DMS53 treated with DMSO at 0.1 percent for 48 hours (cell line): ENCODE results near the gene DNAJC4.
A peak's percentile ranks its signal among the peaks of the same experiment; 100 is the strongest.

Experiments
- DNase-seq: peaks from one replicate; lab custom pipeline; 2025; ENCODE audit not compliant: unreplicated experiment; lab: John Stamatoyannopoulos, UW

The DNAJC4 gene, protein sequence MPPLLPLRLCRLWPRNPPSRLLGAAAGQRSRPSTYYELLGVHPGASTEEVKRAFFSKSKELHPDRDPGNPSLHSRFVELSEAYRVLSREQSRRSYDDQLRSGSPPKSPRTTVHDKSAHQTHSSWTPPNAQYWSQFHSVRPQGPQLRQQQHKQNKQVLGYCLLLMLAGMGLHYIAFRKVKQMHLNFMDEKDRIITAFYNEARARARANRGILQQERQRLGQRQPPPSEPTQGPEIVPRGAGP

DNA sequence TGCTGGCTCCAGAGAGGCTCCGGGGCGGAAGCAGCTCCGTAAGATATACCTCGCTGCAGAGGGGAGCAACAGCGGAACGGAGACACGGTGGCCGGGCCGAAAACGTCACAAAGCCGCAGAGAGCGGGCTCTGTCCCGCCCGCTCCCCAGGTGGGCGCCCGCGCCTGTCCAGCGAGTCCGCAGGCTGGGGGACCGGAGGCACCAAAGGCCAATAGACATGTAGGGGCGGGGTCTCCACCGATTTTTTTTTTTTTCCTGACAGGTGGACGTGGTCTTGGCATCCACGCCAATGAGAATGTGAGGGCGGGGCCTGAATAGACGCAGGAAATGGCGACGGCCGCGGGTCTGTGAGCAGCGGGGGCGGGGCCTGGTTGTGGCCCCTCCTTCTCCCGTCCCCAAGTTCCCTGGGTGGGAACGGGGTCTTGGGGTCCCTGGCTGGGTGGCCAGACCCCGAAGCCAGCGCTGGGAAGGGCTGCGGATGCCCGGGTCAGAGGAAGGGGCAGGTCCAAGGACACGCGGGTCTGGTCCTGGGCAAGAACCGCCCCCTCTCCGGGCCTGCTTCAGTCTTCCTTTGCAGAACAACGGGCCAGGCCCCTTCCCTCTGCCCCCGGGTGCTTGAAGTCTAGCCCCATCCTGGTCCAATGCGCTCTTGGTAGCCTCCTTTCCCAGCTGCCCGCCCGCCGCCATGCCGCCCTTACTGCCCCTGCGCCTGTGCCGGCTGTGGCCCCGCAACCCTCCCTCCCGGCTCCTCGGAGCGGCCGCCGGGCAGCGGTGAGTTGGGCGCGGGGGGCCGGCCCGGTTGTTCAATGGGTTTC is at the start of gene DNAJC4:
Gene DNAJC4, plus strand, starts transcription at position 378 of the 814 bp plus-strand sequence. Its CDS starts 307 bp downstream, at position 685.
- peak; percentile 92 for DNase-seq

DNA sequence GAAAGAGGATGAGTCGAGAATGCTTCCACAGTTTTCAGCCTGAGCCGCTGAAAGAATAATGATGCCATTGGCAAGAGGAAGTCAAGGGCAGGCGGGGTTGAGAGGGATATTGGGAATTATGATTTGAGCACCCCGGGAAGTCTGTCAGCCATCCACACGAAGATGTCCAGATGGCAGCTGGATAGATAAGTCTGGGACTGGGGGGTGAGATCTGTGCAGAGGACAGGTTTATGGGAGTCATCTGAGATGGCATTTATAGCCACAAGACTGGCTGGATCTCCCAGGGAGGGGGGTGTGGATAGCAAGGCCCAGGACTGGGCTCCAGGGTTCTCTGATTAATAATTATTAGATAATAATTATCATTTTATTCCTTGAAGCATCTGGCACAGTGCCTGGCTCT is 49.5 kb upstream of the DNAJC4 start:
- no peak for DNase-seq

DNA sequence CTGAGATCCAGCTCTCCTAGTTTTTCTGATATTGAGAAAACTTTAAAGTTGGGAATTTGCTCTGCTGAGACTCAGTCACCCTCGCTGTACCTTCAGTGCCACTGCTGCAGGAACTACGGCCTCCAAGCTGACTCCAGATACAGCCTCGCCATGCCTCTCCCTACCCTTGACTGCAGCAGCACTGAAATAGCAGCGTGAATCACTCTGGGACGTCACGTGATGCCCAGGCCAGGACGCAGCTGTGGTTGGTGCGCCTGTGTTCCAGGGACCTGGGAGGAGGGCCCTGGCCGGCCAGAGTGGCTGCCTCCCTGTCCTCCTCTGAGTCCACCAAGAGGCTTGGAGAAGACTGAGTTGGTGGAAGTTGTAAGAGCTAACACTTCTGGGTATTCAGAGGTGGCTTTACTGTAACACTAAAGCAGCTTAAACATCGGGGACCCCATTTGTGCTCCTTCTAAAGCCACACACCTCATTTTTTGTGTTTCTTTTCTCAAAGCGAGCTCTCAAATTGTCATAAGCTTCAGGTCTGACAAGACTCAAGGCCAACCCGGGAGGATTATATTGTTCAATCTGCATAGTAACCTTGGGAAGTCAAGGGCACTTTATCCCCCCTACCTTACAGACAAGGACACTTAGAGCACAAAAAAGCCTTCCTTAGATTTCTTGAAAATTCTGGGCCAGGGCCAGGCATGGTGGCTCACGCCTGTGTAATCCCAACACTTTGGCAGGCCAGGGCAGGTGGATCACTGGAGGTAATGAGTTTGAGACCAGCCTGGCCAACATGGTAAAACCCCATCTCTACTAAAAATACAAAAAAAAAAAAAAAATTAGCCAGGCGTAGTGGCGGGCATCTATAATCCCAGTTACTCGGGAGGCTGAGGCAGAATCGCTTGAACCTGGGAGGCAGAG is 48.6 kb upstream of the DNAJC4 start:
- DNase-seq = peak; percentile 91

DNA sequence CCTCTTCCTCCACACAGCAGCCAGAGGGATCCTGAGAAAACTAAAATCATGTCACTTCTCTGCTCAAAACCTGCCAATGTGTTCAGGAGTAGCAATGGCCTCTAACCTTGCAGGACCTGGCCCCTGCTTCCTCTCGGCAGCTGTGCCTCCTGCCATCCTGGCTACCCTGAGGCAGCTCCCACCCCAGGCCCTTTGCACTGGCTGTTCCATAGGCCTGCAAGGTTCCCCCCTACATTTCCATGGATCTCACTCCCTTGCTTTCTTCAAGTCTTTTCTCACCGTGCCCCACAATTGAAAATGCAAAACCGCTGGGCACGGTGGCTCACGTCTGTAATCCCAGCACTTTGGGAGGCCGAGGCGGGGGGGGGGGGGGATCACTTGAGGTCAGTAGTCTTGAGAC is 46.5 kb upstream of the DNAJC4 start:
- no peak for DNase-seq

DNA sequence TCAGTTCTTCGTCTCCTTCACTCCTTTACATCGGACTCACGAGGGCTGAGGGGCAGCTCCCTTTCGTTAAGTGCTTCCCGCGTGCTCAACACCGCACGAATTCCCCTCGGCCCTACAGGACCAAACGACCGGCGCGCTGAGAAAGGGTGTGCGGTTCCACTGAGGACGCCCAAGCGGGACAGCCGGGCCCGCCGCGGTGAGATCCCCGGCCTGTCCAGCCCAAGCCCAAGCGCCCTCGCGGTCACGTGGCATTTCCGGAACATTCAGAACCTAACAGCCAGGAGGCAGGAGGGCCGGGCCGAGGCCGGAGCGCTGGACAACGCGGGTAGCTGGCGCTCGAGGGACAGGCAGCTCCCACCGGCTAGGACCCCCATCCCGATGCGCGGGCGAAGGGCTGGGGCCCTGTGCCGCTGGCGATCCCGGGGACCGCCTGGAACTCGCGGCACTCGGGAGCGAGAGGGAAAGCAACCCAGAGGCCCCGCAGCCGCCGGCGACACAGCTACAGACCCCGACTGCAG is 45.1 kb upstream of the DNAJC4 start:
- peak; percentile 71 for DNase-seq

DNA sequence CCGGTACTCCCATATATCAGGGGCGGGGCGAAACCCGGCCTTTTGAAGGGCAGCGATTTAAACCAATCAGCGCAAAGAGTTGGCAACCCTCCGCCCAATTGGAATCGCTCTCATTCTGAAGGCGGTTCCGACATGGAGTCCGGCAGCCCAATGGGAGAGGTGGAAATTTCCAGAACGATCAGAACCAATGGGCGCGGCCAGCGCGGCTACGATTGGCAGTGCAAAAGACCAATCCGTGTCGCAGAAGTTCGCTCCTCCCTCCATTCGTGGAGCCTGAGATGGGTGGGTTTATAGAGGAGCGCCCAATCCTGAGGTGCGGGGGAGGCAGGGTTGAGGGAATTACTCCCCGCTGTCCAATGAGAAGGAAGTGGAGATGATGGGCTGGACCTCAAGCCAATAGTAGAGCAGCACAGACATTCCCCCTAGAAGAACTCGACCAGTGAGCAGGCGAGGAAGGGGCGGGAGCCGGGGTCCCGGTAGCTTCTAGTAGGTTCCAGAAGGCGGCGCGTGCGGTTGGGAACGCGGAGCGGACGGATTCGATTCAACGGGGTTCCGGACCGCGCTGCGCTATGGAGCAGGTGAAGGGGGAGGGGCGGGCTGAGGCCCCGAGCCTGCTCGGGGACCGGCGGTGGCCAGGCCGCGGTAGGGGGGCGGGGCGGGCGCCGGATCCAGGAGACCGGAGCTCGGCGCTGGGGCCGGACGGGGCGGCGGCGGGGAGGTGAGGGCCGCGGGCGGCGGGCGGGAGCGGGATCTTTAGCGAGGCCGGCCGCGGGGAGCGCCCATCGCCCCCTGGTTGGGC is 44.5 kb upstream of the DNAJC4 start, which contains the start of gene STIP1:
Gene STIP1, plus strand, starts transcription at position 479 of the 799 bp plus-strand sequence. Its CDS starts 91 bp downstream, at position 570.
- peak; percentile 99 for DNase-seq

DNA sequence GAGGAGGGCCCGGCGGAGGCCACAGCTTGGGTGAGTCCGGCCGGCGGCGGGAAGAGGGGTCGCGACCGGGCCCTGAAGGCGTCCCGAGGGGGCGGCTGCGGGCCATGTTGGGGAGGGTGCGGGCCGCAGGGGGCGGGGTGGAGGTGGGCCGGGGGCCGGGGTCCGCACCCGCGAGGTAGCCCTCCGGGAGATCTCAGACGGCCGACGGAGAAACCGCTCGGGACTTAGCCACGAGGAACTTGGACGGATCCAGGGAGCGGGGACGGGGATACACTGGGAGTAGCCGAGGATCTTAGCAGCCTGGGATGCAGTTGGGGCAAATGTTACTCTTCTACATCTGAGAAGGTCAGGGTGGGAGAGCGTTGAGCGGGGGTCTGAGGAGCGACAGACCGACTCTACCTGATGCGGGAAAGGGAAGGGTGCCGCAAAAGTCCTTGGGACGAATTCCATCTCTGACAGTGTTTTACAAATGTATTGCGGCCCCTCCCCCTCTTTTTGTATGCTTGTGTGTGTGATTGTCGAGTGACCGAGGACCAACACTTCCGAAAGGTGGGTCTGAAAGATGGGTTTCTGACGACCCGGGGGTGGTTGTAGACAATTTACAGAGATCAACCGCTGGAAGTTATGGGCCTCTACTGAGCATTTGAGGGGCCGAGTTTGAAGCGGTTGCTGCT is 43.7 kb upstream of the DNAJC4 start:
- DNase-seq = no peak

DNA sequence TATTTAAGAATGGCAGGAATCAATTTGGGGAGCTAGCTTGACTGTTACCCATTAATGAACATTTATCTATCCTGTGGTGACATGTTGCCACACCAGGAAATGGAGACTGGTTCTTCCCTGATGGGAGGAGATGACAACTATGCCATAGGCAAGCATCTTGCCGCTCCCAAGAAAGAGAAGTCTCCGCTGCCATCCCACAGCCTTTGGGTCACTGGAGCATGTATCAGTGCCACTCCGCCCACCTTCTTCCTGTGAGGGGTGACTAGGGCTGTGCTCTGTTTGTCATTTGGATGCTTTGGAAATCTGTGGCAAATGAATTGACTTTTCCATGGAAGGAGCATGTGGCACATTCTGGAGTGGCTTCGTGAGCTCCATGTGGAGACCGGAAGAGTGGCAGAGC is 37.9 kb upstream of the DNAJC4 start:
- no peak for DNase-seq

DNA sequence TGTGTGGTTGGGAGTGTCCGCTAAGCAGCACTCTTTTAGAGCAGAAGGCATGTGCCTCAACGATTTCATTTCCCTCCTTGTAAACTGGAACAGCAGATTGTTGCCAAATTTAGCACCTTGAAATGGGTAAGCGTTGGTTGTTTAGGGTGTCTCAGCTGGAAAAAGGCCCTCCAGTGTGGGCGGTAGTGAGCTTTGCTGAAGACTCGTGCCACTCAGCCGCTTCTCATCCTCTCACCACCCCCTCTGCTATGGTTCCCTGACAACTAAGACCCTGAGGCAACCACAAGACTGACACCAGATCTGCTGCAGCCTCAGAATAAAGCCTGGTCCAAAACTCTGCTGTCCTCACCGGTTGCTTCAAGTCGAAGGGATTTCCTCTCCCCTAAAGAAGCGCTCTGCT is 33.7 kb upstream of the DNAJC4 start:
- DNase-seq = no peak

DNA sequence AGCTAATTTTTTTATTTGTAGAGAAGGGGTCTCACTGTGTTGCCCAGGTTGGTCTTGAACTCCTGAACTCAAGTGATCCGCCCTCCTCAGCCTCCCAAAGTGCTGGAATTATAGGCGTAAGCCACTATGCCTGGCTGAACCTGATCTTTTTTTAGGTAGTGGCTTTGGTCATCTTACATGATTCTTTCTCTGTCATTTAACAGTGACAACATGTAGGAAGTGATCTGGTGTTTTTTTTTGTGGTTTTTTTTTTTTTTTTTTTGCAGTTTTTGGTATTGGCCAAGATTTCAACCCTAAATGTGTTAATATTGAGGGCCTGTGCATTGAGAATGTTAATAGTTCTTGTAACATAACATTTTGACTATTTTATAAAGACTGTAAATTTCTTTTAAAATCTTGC is 31.8 kb upstream of the DNAJC4 start:
- DNase-seq = no peak

DNA sequence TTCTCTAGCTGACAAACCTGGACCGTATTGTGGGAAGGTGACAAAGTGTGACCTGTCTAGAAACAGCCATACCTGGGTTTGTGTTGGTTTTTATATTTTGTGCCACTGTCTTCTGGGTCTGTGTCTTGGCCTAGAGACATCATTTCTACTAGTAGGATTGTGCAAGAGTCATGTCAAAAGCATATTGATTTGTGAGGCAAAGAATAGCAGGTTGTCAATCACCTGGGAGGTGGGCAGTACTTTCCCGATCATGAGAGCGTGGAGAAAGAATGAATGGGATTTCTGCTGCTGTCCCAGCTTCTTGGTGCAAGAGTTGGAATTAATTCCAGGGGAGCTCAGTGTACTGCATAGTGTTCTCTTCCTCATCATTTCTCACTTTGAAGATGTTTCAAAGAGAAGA is 28.8 kb upstream of the DNAJC4 start:
- no peak for DNase-seq

DNA sequence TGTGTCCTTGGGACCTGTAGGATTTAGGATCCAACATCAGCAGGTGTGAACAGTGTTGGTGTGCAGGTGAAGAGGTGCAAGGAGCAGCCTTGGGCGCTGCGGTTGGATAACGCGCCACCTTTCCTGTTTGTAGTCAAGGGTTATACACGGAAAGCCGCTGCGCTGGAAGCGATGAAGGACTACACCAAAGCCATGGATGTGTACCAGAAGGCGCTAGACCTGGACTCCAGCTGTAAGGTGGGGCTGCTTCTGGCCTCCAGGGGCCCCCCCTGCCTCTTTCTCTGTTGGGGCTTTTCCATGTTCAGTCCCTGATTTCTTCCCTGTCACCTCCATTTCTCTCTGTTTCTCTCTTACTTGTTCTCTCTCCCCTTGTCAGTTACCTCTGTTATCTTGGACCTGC is 27.4 kb upstream of the DNAJC4 start:
- no peak for DNase-seq

DNA sequence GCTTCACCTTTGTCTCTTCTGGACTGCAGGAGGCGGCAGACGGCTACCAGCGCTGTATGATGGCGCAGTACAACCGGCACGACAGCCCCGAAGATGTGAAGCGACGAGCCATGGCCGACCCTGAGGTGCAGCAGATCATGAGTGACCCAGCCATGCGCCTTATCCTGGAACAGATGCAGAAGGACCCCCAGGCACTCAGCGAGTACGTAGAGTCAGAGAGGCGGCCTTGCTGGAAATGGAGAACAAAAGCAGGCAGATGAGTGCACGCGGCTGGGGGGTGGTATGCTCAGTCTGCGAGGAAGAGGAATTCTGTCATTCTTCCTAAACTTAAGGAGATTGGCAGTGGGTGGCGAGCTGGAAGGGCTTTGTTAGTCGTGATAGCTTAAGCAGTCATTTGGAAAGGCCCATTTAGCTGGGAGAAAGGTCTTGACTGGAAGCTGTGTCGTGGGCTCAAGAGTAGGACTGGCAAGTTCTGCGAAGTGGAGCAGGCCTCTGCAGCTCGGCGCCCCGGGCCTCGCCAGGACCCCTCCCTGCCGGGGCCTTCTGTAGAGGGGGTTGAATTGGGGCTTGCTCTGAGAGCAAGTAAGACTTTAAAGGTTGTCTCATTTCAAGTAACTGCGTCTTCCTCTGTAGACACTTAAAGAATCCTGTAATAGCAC is 26.8 kb upstream of the DNAJC4 start:
- DNase-seq = no peak

DNA sequence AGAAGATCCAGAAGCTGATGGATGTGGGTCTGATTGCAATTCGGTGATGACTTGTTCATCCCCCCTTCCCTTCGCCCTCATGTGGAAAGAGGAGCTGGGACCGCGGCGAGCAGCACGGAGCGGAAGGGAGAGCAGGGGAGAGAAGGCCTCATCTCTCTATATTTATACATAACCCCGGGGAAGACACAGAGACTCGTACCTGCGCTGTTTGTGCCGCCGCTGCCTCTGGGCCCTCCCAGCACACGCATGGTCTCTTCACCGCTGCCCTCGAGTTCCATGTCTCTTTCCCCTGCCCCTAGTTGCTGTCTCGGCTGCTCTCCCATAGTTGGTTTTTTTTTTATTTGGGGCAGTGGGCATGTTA is 26.3 kb upstream of the DNAJC4 start:
- DNase-seq = no peak

DNA sequence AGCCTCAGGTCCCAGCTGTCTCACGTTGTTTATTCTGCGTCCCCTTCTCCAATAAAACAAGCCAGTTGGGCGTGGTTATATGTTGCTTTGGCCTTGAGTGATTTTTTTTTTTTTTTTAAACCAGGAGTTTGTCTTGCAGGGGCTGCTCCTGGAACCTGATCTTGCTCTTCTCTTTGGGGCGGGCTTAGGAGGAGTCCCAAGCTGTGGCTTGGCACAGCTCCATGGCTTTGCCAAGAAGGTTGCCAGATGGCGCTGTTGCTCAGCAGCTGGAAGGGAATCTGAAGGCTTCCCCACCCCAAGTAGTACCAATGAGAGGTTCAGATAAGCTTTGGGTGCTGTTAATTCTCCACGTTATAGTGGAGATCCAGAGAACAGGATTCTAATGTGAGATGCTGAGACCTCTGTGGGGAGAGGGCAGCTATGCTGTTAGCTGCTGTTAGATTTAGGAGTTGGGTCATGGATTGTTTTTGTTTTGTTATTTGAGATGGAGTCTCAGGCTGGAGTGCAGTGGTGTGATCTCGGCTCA is 25.8 kb upstream of the DNAJC4 start:
- DNase-seq = peak; percentile 66

DNA sequence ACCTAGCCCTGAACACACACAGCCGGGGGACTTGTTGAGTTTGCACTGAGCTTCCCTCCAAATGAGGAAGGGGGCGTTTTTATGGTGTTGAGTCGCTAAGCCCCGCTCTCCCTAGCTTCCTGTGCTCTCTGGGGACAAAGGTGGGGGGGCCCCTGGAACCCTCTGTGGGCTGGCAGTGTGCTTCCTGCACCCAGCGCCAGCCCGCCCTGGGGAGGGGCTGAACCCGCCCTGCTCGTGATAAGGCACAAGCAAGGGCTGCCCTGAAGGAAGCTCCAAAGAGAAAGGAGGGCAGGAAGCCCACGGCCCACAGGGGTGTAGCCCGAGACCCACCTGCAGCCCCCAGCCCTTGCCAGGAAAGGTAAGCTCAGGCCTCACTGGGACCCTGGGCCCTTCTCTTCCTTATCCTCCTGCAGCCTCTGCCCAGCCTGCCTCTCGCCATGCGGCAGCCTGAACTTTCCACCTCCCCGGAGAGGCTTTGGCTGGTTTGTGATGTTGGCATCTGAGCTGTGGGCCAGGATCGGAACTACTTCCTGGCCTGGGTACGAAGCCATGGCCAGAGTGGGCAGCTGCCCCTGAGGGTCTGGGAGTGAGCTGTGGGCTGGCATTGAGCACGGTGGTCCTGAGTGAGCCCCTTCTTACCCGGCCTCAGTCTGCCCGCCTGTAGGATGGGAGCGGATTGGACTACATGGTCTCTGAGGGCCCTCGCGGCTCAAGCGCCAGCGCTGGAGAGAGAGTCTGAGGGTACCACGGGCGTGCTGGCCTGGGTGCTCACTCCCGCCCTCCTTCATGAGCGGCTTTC is 23.7 kb upstream of the DNAJC4 start, which contains the start of gene FERMT3:
Gene FERMT3, plus strand, starts transcription at position 265 of the 799 bp plus-strand sequence. CDS start 644 bp downstream, outside the sequence.
- DNase-seq = no peak

DNA sequence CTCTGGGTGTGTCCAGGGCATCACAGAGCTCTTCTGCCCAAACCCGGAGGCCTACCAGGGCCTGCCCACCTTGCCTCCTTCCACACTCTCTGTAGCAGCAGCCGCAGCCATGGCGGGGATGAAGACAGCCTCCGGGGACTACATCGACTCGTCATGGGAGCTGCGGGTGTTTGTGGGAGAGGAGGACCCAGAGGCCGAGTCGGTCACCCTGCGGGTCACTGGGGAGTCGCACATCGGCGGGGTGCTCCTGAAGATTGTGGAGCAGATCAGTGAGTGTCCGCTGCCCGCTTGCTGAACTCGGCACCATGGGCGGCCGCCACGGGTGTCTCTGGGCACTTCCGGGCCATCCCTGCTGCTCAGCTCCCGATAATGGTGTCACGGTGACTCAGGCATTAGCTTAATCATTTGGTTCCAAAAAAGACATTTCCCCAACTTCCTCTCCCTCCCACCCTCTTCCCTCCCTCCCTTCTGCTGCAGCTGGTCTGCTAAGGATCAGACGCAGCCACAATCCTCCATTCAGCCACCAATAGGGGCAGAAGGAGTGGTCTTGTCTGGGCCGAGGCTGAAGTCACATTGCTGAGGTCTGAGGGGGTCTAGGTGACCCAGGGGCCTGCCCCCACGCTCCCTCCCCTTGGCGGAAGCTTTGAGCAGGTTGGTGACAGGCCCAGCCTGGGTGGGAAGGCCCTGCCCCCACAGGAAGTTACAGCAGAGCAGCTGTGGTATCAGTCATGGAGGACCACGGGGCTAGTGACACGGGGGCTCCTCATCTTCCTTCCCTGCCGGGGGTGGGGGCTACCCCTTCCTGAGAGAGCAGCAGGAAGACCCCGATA is 22.9 kb upstream of the DNAJC4 start:
- no peak for DNase-seq
